Psoas muscle (tissue), 8 donors: ENCODE data around the gene MRPL44. TPM values are rescaled to one million over a fixed set of nuclear protein-coding genes. Genes with fewer than 3 reads are reported as not detected.

ENCODE experiments used
- ATAC-seq, 4 donors: fragments of 200-7000 bp; cut with Tn5 transposase; one replicate each; pipeline ENCODE4 v1.9.1; 2020; ENCODE audit warnings: moderate library complexity in 3 of 4, mild to moderate bottlenecking in 2 of 4
- DNase-seq, 2 donors: peaks; one replicate each; pipeline ENCODE4 v3.0.0-alpha.2; 2020
- H3K27ac ChIP-seq: fragments of 200-600 bp; one replicate; pipeline ENCODE4 v1.8.0; 2022
- H3K27me3 ChIP-seq, 3 donors: fragments of 200-600 bp in 1 of 3; one replicate each; pipeline versions ENCODE4 v1.6.1 to v1.8.0; 2013 to 2022; ENCODE audit warnings: low read length in 2 of 3, mild to moderate bottlenecking in 2 of 3, moderate library complexity in 1 of 3; ENCODE audit not compliant: insufficient read depth in 3 of 3
- H3K36me3 ChIP-seq, 2 donors: fragments of 200-600 bp in 1 of 2; one replicate each; pipeline versions ENCODE4 v1.6.1 to v1.8.0; 2013 to 2022; ENCODE audit warnings: low read depth in 1 of 2, mild to moderate bottlenecking in 1 of 2, moderate library complexity in 1 of 2; ENCODE audit not compliant: insufficient read depth in 1 of 2
- H3K4me1 ChIP-seq: fragments of 200-600 bp; one replicate; pipeline ENCODE4 v1.8.0; 2022
- H3K4me3 ChIP-seq: fragments of 200-600 bp; one replicate; pipeline ENCODE4 v1.8.0; 2022; ENCODE audit warnings: mild to moderate bottlenecking
- H3K9me3 ChIP-seq: fragments of 200-600 bp; one replicate; pipeline ENCODE4 v1.8.0; 2022
- WGBS, 3 donors: extraction: QIAGEN DNeasy Blood & Tissue Kit; methylation state at CpG; one replicate each; pipeline versions ENCODE4 v1.1.6 to v1.1.7; 2013; 5-methylcytosine and 5-hydroxymethylcytosine counted together
- intact Hi-C, 2 donors: fragments of 100-400 bp; cut with DNase I; formaldehyde crosslinking; loops; one replicate each; pipeline versions ENCODE4 v1.11.0 to v1.14.2; 2022
- polyA plus RNA-seq, 3 donors: library from polyadenylated mRNA; stranded (reverse); fragments of 200-250 nt; gene quantifications; one replicate each; pipeline ENCODE4 v1.2.3, GENCODE V29; 2013
- total RNA-seq, 4 donors: library from RNA; stranded (reverse); fragmentation: NEBNext Ultra II Directional in 2 of 4; extraction: Animal tissue kit (Norgen Biotek cat#: 25700) in 2 of 4; gene quantifications; one replicate each; pipeline versions ENCODE4 v1.2.1 to v1.2.4, GENCODE V29; 2021 to 2023
- TF ChIP-seq, protein P1 (sequence below): fragments of 200-600 bp; IDR thresholded peaks from one replicate; pipeline ENCODE4 v1.8.0; 2022; ENCODE audit warnings: antibody characterized with exemption
- donor health status: healthy with polysubstance abuse.
- donor health status: DM: no; HTN: no; CAD: no; lungs with moderate emphysema.
- donor health status: Bipolar disorder and iron deficiency.
- donor health status: healthy.
- donor health status: DM: yes; HTN: yes; CAD: no.
- donor health status: DM: no; HTN: no; CAD: no.
- donor health status: DM: no; HTN: no; CAD: no.
- donor health status: DM: yes; HTN: yes; CAD: no.

The MRPL44 gene
- total and polyA plus RNA-seq, 7 donors: 26.3 to 48.4 (median 28.3) TPM

GRCh38 chr2:223979730-223980396 is 22.6 kb downstream of the MRPL44 start:
- intact Hi-C loops: no loop called here
- no peak for DNase-seq
- H3K4me3 ChIP-seq: no peak overlapping the region
- no peaks in the 10 kb centered on the region for H3K9me3 ChIP-seq
- ATAC-seq: no peak
- 65 to 69% (median 68%) methylated on average over 2 of the region's 2 CpGs for WGBS, 3 donors
- H3K27ac ChIP-seq: no peak overlapping the region
- H3K27me3 ChIP-seq: no peaks in the 10 kb centered on the region
- TF ChIP-seq, protein P1, sequence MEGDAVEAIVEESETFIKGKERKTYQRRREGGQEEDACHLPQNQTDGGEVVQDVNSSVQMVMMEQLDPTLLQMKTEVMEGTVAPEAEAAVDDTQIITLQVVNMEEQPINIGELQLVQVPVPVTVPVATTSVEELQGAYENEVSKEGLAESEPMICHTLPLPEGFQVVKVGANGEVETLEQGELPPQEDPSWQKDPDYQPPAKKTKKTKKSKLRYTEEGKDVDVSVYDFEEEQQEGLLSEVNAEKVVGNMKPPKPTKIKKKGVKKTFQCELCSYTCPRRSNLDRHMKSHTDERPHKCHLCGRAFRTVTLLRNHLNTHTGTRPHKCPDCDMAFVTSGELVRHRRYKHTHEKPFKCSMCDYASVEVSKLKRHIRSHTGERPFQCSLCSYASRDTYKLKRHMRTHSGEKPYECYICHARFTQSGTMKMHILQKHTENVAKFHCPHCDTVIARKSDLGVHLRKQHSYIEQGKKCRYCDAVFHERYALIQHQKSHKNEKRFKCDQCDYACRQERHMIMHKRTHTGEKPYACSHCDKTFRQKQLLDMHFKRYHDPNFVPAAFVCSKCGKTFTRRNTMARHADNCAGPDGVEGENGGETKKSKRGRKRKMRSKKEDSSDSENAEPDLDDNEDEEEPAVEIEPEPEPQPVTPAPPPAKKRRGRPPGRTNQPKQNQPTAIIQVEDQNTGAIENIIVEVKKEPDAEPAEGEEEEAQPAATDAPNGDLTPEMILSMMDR: no peak
- no peaks in the 10 kb centered on the region for H3K4me1 ChIP-seq
- peaks cover 0 to 18% of the 10 kb centered on the region in 2 donors for H3K36me3 ChIP-seq

GRCh38 chr2:223980397-223980735 is 23.1 kb downstream of the MRPL44 start:
- Histone ChIP-seq H3K4me3 (no peak overlapping the region), H3K36me3 (peaks cover 0 to 18% of the 10 kb centered on the region in 2 donors), H3K27me3 (no peaks in the 10 kb centered on the region), H3K4me1 (no peaks in the 10 kb centered on the region), H3K9me3 (no peaks in the 10 kb centered on the region), H3K27ac (no peak overlapping the region)
- TF ChIP-seq, protein P1: no peak
- DNase-seq (no peak), ATAC-seq (no peak)
- intact Hi-C loops: no loop called here
- 30 to 49% (median 41%) methylated on average over 1 of the region's 1 CpG for WGBS, 3 donors

- no peaks in the 10 kb centered on the region for H3K4me1 ChIP-seq
- ATAC-seq (no peak), DNase-seq (no peak)
- 63 to 76% (median 75%) methylated on average over 4 of the region's 4 CpGs for WGBS, 3 donors
- peaks cover 0 to 18% of the 10 kb centered on the region in 2 donors for H3K36me3 ChIP-seq
- no peaks in the 10 kb centered on the region for H3K9me3 ChIP-seq
- H3K27ac ChIP-seq: no peak overlapping the region
- TF ChIP-seq, protein P1: no peak
- intact Hi-C loops: no loop called here
- H3K27me3 ChIP-seq: no peaks in the 10 kb centered on the region
- no peak overlapping the region for H3K4me3 ChIP-seq
Observed at GRCh38 chr2:223980803-223981202, 23.5 kb downstream of the MRPL44 start.

GRCh38 chr2:223981241-223981640 is 24.0 kb downstream of the MRPL44 start:
- no peaks in the 10 kb centered on the region for H3K9me3 ChIP-seq
- H3K4me3 ChIP-seq: no peak overlapping the region
- TF ChIP-seq, protein P1: no peak
- H3K36me3 ChIP-seq: peaks cover 0 to 18% of the 10 kb centered on the region in 2 donors
- H3K27me3 ChIP-seq: no peaks in the 10 kb centered on the region
- DNase-seq (no peak), ATAC-seq (no peak)
- WGBS, 3 donors: 82 to 94% (median 93%) methylated on average over 1 of the region's 1 CpG
- H3K4me1 ChIP-seq: no peaks in the 10 kb centered on the region
- no peak overlapping the region for H3K27ac ChIP-seq
- intact Hi-C loops: no loop called here
